ENCODE measurements around the gene HAUS7.

The HAUS7 gene

DNA sequence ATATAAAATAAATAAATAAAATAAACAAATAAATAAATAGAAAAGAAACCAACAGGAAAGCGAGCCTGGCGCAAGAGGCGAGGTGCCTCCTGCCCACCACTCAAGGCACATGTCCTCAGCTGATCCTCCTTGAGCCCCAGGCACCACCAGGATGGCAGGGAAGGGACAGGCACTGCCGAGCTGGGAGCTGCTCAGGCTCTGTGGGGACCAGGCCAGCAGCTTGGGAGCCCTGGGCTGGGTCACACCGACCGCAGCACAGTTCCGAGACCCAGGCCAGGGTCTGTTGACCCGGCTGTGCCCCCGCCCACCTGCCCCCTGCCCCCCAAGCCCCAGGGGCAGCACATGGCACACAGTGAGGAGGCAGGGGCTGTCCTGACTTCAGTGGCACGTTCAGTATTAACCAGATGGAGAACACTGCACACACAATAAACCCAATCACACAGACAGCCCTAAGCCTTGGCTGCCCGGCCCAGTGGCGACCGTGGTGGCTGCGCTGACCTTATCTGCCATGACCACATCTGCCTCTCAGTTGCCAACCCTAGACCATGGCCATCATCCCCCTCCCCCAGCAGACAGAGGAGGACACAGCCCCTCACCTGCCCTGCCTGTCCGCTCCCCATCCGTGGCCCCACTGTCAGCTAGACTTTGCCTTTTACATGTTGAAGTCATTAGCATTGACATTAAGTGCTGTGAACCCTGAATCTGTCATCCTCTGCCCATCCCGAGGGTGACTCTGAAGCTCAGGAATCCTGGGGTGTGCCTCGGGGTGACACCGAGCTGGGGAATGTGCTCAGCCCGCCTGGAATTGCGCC, 21.6 kb downstream of the HAUS7 start:
- peaks cover 0 to 39% of the 10 kb centered on the region in 2 experiments for H3K36me3 ChIP-seq (ENCODE audit: control insufficient read depth in 1 of 2, insufficient read depth in 2 of 2, low read depth in 1 of 2, low read length in 2 of 2)
- H3K4me1 ChIP-seq (ENCODE audit: control insufficient read depth, insufficient read depth, low read depth, low read length): no peaks in the 10 kb centered on the region
- H2BK120ac ChIP-seq (ENCODE audit: low read depth, low read length): no peak overlapping the region
- no peak overlapping the region for H2BK12ac ChIP-seq (ENCODE audit: low read length in 2 of 2)
- no peak overlapping the region for H3K18ac ChIP-seq (ENCODE audit: low read depth in 1 of 2, low read length in 2 of 2)
- H2AK5ac ChIP-seq (ENCODE audit: low read length, severe bottlenecking): no peak overlapping the region
- H4K91ac ChIP-seq (ENCODE audit: low read length): no peak overlapping the region
- H3K23ac ChIP-seq (ENCODE audit: low read length in 2 of 2): no peak overlapping the region
- WGBS: 99% methylated on average over 17 of the region's 21 CpGs
- no peak overlapping the region for H2AFZ ChIP-seq (ENCODE audit: low read depth, low read length)
- H3K9ac ChIP-seq (ENCODE audit: low read length): no peak overlapping the region
- H3K27ac ChIP-seq (ENCODE audit: low read length, poor library complexity, severe bottlenecking): no peak overlapping the region
- H3K14ac ChIP-seq (ENCODE audit: low read length in 2 of 2): no peak overlapping the region
- peaks cover 0 to 14% of the 10 kb centered on the region in 2 experiments for H3K27me3 ChIP-seq (ENCODE audit: control insufficient read depth in 1 of 2, insufficient read depth in 1 of 2, low read length in 2 of 2)
- H3K79me1 ChIP-seq (replicated peaks; ENCODE audit: low read length, poor library complexity, severe bottlenecking): no peaks in the 10 kb centered on the region
- no peak overlapping the region for H2BK5ac ChIP-seq (ENCODE audit: low read depth, low read length, poor library complexity, severe bottlenecking)
- H2BK15ac ChIP-seq (ENCODE audit: low read depth, poor library complexity, severe bottlenecking): no peak overlapping the region
- H4K8ac ChIP-seq (ENCODE audit: low read length): no peak overlapping the region
- no peak for DNase-seq
- H3K4ac ChIP-seq (ENCODE audit: low read depth in 1 of 2, low read length in 2 of 2): no peak overlapping the region
- no peak overlapping the region for H3K4me2 ChIP-seq (ENCODE audit: low read length, poor library complexity, severe bottlenecking)
- no peaks in the 10 kb centered on the region for H3K9me3 ChIP-seq (ENCODE audit: control insufficient read depth, low read length)
- H3K4me3 ChIP-seq (ENCODE audit: insufficient read depth in 1 of 2, low read depth in 1 of 2, low read length in 2 of 2): no peak overlapping the region

DNA sequence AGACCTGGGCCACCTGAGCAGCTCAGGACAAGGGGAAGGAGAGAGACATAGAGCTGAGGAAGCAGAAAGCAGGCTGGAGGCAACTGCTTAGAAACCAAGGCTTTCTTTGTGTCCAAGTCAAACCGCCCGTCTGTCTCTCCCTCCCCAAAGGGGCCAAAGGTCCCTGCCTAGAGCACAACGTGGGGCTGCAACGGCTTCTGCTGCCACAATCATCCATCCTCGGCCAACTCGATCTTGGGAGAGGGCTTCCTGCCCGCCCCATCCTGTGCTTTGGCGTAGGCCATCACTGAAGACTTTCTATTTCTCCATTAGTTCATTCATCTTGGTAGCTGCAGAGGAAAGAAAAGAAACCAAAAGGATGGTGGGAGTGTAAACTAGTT, 22.8 kb downstream of the HAUS7 start:
- WGBS: 86% methylated on average over 6 of the region's 8 CpGs

DNA sequence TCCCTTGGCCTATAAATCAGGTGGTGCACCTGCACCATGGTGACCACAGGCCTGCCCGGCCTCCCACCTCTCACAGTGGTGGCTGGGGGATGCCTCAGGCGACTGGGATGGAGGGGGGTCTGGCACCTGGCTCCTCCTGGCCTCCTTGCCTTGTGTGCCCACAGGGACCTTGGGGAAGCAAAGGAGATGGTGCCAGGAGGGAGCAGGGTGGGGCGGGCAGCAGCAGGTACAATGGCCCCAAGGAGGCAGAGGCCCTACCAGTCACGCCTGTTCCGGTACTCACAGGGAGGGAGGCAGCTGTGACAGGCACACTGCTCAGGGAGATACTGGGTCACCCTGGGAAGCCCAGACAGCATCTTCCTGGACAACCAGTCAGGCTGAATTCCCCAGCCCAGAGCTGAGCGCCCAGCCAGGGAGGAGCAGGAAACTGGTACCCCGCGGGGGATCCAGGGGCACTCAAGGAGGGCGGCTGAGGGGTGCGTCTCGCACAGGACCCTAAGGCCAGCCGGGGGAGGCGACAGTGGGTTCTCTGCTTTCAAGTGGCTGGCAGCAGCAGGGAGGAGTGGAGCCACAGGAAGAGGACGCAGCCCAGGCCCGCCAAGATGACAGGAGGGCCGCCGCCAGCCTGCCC, 23.3 kb downstream of the HAUS7 start:
- Histone ChIP-seq H3K9ac (ENCODE audit: low read length) (no peak overlapping the region), H3K27me3 (ENCODE audit: control insufficient read depth in 1 of 2, insufficient read depth in 1 of 2, low read length in 2 of 2) (peaks cover 0 to 25% of the 10 kb centered on the region in 2 experiments), H3K4me2 (ENCODE audit: low read length, poor library complexity, severe bottlenecking) (no peak overlapping the region), H4K8ac (ENCODE audit: low read length) (no peak overlapping the region), H4K91ac (ENCODE audit: low read length) (no peak overlapping the region), H3K79me1 (replicated peaks; ENCODE audit: low read length, poor library complexity, severe bottlenecking) (no peaks in the 10 kb centered on the region), H3K4ac (ENCODE audit: low read depth in 1 of 2, low read length in 2 of 2) (no peak overlapping the region), H3K4me3 (ENCODE audit: insufficient read depth in 1 of 2, low read depth in 1 of 2, low read length in 2 of 2) (no peak overlapping the region), H3K27ac (ENCODE audit: low read length, poor library complexity, severe bottlenecking) (no peak overlapping the region), H2BK15ac (ENCODE audit: low read depth, poor library complexity, severe bottlenecking) (no peak overlapping the region), H2AK5ac (ENCODE audit: low read length, severe bottlenecking) (no peak overlapping the region), H3K14ac (ENCODE audit: low read length in 2 of 2) (no peak overlapping the region), H3K23ac (ENCODE audit: low read length in 2 of 2) (no peak overlapping the region), H3K36me3 (ENCODE audit: control insufficient read depth in 1 of 2, insufficient read depth in 2 of 2, low read depth in 1 of 2, low read length in 2 of 2) (peaks cover 0 to 39% of the 10 kb centered on the region in 2 experiments), H3K18ac (ENCODE audit: low read depth in 1 of 2, low read length in 2 of 2) (no peak overlapping the region), H3K9me3 (ENCODE audit: control insufficient read depth, low read length) (no peaks in the 10 kb centered on the region), H2BK120ac (ENCODE audit: low read depth, low read length) (no peak overlapping the region), H2BK12ac (ENCODE audit: low read length in 2 of 2) (no peak overlapping the region), H2BK5ac (ENCODE audit: low read depth, low read length, poor library complexity, severe bottlenecking) (no peak overlapping the region), H3K4me1 (ENCODE audit: control insufficient read depth, insufficient read depth, low read depth, low read length) (no peaks in the 10 kb centered on the region), H2AFZ (ENCODE audit: low read depth, low read length) (no peak overlapping the region)
- DNase-seq: no peak
- 98% methylated on average over 17 of the region's 17 CpGs for WGBS

More for the DNA sequence above, 22.8 kb downstream of the HAUS7 start:
- Histone ChIP-seq H3K27ac (ENCODE audit: low read length, poor library complexity, severe bottlenecking) (no peak overlapping the region), H2AFZ (ENCODE audit: low read depth, low read length) (no peak overlapping the region), H3K27me3 (ENCODE audit: control insufficient read depth in 1 of 2, insufficient read depth in 1 of 2, low read length in 2 of 2) (peaks cover 0 to 20% of the 10 kb centered on the region in 2 experiments), H3K9me3 (ENCODE audit: control insufficient read depth, low read length) (no peaks in the 10 kb centered on the region), H3K4ac (ENCODE audit: low read depth in 1 of 2, low read length in 2 of 2) (no peak overlapping the region), H3K36me3 (ENCODE audit: control insufficient read depth in 1 of 2, insufficient read depth in 2 of 2, low read depth in 1 of 2, low read length in 2 of 2) (peaks cover 0 to 39% of the 10 kb centered on the region in 2 experiments), H3K14ac (ENCODE audit: low read length in 2 of 2) (no peak overlapping the region), H3K23ac (ENCODE audit: low read length in 2 of 2) (no peak overlapping the region), H2BK5ac (ENCODE audit: low read depth, low read length, poor library complexity, severe bottlenecking) (no peak overlapping the region), H3K4me1 (ENCODE audit: control insufficient read depth, insufficient read depth, low read depth, low read length) (no peaks in the 10 kb centered on the region), H2BK12ac (ENCODE audit: low read length in 2 of 2) (no peak overlapping the region), H3K4me3 (ENCODE audit: insufficient read depth in 1 of 2, low read depth in 1 of 2, low read length in 2 of 2) (no peak overlapping the region), H4K91ac (ENCODE audit: low read length) (no peak overlapping the region), H3K9ac (ENCODE audit: low read length) (no peak overlapping the region), H2BK15ac (ENCODE audit: low read depth, poor library complexity, severe bottlenecking) (no peak overlapping the region), H3K79me1 (replicated peaks; ENCODE audit: low read length, poor library complexity, severe bottlenecking) (no peaks in the 10 kb centered on the region), H4K8ac (ENCODE audit: low read length) (no peak overlapping the region), H2AK5ac (ENCODE audit: low read length, severe bottlenecking) (no peak overlapping the region), H3K4me2 (ENCODE audit: low read length, poor library complexity, severe bottlenecking) (no peak overlapping the region), H3K18ac (ENCODE audit: low read depth in 1 of 2, low read length in 2 of 2) (no peak overlapping the region), H2BK120ac (ENCODE audit: low read depth, low read length) (no peak overlapping the region)
- DNase-seq: no peak

DNA sequence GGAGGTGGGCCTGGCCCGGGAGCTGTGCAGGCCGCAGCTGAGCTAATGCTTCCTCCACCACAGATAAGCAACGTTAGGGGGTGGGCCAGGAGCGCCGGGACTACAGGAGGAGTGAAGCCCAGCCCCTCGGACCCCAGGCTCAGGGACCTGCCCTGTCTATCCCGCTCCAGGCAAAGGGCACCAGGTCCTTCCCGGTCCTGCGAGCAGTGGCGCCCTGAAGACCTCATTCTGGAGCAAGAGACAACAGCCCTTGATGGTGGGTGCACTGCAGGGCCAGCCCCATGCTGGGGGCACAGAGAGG, 23.8 kb downstream of the HAUS7 start:
- H4K91ac ChIP-seq (ENCODE audit: low read length): no peak overlapping the region
- no peak overlapping the region for H3K4me2 ChIP-seq (ENCODE audit: low read length, poor library complexity, severe bottlenecking)
- H3K14ac ChIP-seq (ENCODE audit: low read length in 2 of 2): no peak overlapping the region
- H2BK120ac ChIP-seq (ENCODE audit: low read depth, low read length): no peak overlapping the region
- no peak overlapping the region for H3K27ac ChIP-seq (ENCODE audit: low read length, poor library complexity, severe bottlenecking)
- no peak overlapping the region for H3K4me3 ChIP-seq (ENCODE audit: insufficient read depth in 1 of 2, low read depth in 1 of 2, low read length in 2 of 2)
- no peaks in the 10 kb centered on the region for H3K79me1 ChIP-seq (replicated peaks; ENCODE audit: low read length, poor library complexity, severe bottlenecking)
- DNase-seq: no peak
- no peak overlapping the region for H3K4ac ChIP-seq (ENCODE audit: low read depth in 1 of 2, low read length in 2 of 2)
- H3K9me3 ChIP-seq (ENCODE audit: control insufficient read depth, low read length): no peaks in the 10 kb centered on the region
- H2AK5ac ChIP-seq (ENCODE audit: low read length, severe bottlenecking): no peak overlapping the region
- H3K9ac ChIP-seq (ENCODE audit: low read length): no peak overlapping the region
- H2AFZ ChIP-seq (ENCODE audit: low read depth, low read length): no peak overlapping the region
- H4K8ac ChIP-seq (ENCODE audit: low read length): no peak overlapping the region
- H3K27me3 ChIP-seq (ENCODE audit: control insufficient read depth in 1 of 2, insufficient read depth in 1 of 2, low read length in 2 of 2): peaks cover 0 to 26% of the 10 kb centered on the region in 2 experiments
- H3K36me3 ChIP-seq (ENCODE audit: control insufficient read depth in 1 of 2, insufficient read depth in 2 of 2, low read depth in 1 of 2, low read length in 2 of 2): peaks cover 0 to 39% of the 10 kb centered on the region in 2 experiments
- no peak overlapping the region for H2BK5ac ChIP-seq (ENCODE audit: low read depth, low read length, poor library complexity, severe bottlenecking)
- WGBS: 86% methylated on average over 9 of the region's 10 CpGs
- H2BK15ac ChIP-seq (ENCODE audit: low read depth, poor library complexity, severe bottlenecking): no peak overlapping the region
- no peak overlapping the region for H2BK12ac ChIP-seq (ENCODE audit: low read length in 2 of 2)
- H3K23ac ChIP-seq (ENCODE audit: low read length in 2 of 2): no peak overlapping the region
- no peak overlapping the region for H3K18ac ChIP-seq (ENCODE audit: low read depth in 1 of 2, low read length in 2 of 2)
- no peaks in the 10 kb centered on the region for H3K4me1 ChIP-seq (ENCODE audit: control insufficient read depth, insufficient read depth, low read depth, low read length)

Data from mesenchymal stem cell (in vitro differentiated cells and primary cell).